Ramos (cell line): Measurements from ENCODE around the gene DRAP1.

ENCODE experiments used
- in situ Hi-C: fragments of 300-500 bp; cut with MboI; formaldehyde crosslinking; loops from one replicate; pipeline ENCODE4 v1.14.3; 2022; ENCODE audit warnings: low sequenced_read_pairs; ENCODE audit not compliant: unreplicated experiment

Gene DRAP1

GRCh38 chr11:65954771-65955170 is 35.5 kb downstream of the DRAP1 start:
- in situ Hi-C loops, result no loop called here

DNA sequence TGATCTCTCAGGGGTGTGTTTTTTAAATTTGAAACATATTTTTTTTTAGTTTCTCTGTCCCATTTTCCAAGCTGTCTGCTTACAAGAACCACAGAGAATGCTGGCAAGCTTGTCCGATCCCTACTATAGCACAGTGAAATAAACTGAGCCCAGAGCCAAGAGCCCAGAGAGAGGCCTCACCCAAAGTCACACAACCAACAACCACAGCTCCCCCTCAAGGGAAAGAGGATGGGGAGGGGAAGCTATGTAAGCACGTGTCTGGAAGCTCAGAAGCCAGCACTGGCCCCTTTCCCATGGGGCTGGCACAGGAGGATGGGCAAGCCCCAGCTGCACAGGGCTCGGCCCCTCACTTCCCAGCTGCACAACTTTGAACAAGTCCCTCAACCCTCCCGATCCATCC is 39.1 kb downstream of the DRAP1 start:
- in situ Hi-C loops, result no loop called here

DNA sequence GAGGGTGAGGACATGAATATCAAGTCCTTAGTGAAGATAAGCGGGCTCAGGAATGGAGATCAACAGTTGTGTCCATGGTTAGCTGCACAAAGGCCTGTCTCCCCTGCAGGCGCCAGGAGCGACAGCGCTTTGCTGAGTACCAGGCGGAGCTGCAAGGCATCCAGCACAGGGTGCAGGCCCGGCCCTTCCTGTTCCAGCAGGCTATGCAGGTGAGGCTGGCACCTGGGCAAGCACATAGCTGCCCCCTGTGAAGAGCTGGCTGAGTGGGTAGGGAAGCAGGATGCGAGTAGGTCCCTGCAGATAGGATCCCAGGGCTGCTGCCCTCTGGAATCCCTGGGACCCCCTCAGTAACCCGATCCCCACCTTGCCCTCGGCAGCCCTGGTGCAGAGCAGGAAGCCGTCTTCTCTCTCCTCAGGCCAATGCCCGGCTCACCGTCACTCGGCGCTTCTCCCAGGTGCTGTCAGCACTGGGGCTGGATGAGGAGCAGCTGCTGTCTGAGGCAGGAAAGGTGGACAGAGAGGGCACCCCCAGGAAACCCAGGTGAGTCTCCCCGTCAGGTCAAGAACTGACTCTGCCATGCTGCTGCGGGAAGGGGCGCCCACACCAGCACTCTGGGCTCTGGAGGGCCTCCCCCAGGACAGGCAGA is 39.7 kb downstream of the DRAP1 start:
- in situ Hi-C loops, result no loop called here

GRCh38 chr11:65960824-65961266 is 41.6 kb downstream of the DRAP1 start:
- in situ Hi-C loops, result no loop called here

DNA sequence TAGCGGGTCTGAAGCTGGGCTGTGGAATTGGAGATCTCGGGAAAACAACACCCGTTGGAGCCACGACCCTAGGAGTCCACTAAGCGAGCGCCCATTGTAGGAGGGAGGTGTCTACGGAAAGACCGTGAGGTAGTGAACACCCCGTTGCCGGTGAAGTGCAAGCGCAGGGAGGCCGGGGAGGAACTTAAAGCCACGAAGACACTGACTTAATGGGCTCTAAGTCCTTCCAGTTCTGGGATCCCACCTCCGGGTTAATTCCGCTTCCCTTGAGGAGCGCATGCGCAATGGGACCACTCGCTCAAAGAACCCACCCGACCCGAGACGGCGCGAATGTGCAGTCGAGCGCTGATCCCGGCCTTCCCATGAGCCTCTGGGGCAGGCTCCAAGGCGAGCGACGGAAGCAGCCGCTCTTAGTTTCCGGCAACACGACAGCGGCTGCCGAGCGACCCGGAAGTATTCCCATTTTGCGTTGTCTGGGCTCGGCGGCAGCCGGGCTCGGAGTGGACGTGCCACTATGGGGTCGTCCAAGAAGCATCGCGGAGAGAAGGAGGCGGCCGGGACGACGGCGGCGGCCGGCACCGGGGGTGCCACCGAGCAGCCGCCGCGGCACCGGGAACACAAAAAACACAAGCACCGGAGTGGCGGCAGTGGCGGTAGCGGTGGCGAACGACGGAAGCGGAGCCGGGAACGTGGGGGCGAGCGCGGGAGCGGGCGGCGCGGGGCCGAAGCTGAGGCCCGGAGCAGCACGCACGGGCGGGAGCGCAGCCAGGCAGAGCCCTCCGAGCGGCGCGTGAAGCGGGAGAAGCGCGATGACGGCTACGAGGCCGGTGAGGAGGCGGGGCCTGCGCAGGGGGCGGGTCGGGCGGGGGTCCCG is 42.3 kb downstream of the DRAP1 start, which contains the start of gene SART1:
Gene SART1 (plus strand): TSS at position 468 of the 874 bp plus-strand sequence. CDS start 47 bp downstream, at position 515.
- in situ Hi-C loops, result no loop called here

- in situ Hi-C loops, result no loop called here
These were observed 42.9 kb downstream of the DRAP1 start for GRCh38 chr11:65962141-65962564.

GRCh38 chr11:65964906-65965305 is 45.7 kb downstream of the DRAP1 start:
- in situ Hi-C loops, result no loop called here

DNA sequence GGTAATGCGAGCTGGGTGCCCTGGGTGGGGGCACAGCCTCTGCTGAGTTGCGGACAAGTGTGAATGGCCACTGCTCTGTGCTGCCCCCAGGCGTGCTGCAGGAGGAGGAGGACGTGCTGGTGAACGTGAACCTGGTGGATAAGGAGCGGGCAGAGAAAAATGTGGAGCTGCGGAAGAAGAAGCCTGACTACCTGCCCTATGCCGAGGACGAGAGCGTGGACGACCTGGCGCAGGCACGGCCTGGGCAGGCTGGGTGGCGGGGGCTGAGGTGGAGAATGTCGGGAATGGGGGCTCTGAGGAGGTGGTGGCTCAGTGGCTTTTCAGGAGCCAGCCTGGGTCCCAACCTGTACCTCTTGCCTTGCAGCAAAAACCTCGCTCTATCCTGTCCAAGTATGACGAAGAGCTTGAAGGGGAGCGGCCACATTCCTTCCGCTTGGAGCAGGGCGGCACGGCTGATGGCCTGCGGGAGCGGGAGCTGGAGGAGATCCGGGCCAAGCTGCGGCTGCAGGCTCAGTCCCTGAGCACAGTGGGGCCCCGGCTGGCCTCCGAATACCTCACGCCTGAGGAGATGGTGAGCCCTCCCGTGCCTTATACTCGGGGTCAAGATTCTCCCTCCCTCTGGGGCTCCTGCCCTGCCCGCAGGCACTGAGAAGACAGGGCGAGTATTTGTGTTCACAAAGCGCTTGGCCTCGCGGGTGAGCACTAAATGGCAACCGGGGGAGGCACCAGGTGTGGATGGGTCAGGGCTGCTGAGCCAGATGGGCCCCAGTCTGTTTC is 46.9 kb downstream of the DRAP1 start:
- in situ Hi-C loops, result no loop called here

DNA sequence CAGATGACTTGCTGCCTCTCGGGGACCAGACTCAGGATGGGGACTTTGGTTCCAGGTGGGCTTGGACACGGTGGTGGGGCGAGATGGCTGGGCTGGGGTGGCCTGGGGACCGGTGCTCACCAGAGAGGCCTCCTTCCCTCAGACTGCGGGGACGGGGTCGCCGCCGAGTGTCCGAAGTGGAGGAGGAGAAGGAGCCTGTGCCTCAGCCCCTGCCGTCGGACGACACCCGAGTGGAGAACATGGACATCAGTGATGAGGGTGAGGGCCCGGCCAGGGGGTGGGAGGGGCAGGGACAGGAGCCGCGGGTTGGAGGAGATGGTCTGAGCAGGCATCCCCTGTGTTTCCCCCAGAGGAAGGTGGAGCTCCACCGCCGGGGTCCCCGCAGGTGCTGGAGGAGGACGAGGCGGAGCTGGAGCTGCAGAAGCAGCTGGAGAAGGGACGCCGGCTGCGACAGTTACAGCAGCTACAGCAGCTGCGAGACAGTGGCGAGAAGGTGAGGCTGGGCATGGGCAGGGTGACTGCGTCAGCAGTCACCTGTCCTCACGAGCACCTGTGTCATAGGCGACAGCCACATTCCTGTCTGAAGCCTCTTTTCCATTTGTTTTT is 48.2 kb downstream of the DRAP1 start:
- in situ Hi-C loops, result no loop called here

DNA sequence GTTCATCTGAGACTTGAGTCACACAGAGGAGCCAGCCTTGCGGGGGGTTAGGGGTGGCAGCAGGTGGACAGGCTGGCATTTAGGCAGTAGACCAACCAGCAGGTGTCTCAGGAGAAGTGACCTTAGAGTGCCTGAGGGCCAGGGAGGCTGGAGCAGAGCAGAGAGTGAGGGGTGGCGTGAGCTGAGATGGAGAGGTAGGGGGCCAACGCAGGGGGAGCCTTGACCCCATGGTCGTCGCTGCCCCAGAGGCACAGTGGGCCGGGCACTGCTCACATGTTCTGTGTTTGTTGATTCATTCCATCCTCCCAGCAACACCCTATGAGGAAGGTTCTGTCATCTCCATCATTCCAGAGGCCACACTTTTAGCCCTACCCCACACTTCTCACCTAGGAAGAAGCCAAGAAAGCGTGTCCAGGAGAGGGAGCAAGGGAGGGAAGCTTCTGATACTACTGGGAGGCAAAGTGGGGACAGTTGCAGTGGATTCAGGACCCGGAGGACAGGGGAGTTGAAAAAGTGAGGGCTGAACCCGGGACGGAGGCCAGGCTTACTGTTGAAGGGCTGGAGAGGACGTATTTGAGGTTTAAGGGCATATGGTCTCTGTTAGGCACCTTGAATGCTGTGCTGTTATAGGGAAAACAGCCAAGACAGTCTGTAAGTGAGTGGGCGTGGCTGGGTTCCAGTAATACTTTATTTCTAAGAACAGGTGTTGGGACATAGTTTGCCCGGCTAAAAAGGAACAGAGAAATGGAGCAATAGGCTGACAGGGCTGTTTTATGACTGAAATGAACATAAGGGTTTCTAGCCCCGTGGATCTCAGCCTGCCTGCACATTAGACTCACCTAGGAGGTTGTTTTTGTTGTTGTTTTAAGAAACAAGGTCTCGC is 49.6 kb downstream of the DRAP1 start:
- in situ Hi-C loops, result no loop called here
